Muscle of back (tissue), 11 donors: ENCODE measurements around the gene RTN4. TPM values are rescaled to one million over a fixed set of nuclear protein-coding genes. Genes with fewer than 3 reads are reported as not detected.

Source experiments
- DNase-seq, 3 donors: peaks; one replicate each; pipeline versions ENCODE4 v3.0.0 to v3.0.0-alpha.2; 2013
- polyA plus RNA-seq, 10 donors: library from polyadenylated mRNA; unstranded; fragments of 120-200 nt; gene quantifications; one replicate each; pipeline ENCODE4 v1.2.1, GENCODE V29; 2013; ENCODE audit not compliant: insufficient read length in 10 of 10

RTN4 gene
- polyA plus RNA-seq, 10 donors = 491 to 810 (median 653) TPM

- no peak for DNase-seq
Measured at GRCh38 chr2:54952425-54952824, 97.8 kb downstream of the RTN4 start.

- no peak for DNase-seq
Measured at GRCh38 chr2:54950811-54951210, 99.4 kb downstream of the RTN4 start.

- DNase-seq = no peak
Measured at GRCh38 chr2:54949431-54949830, 100.8 kb downstream of the RTN4 start.

- no peak for DNase-seq
Measured at GRCh38 chr2:54948120-54948519, 102.1 kb downstream of the RTN4 start.

GRCh38 chr2:54947646-54948045 is 102.6 kb downstream of the RTN4 start:
- no peak for DNase-seq

- DNase-seq = no peak
Measured at GRCh38 chr2:54947136-54947535, 103.1 kb downstream of the RTN4 start.

- no peak for DNase-seq
Measured at GRCh38 chr2:54946220-54946805, 103.9 kb downstream of the RTN4 start.

- peak in 2 of 3 donors; percentile 38 to 62 for DNase-seq
Measured at GRCh38 chr2:54945391-54946219, 104.6 kb downstream of the RTN4 start.

GRCh38 chr2:54944724-54945326 is 105.4 kb downstream of the RTN4 start:
- DNase-seq = no peak

GRCh38 chr2:54942373-54942772 is 107.9 kb downstream of the RTN4 start:
- no peak for DNase-seq

GRCh38 chr2:54941248-54941984 is 108.8 kb downstream of the RTN4 start:
- DNase-seq = no peak

GRCh38 chr2:54940723-54941122 is 109.5 kb downstream of the RTN4 start:
- DNase-seq = no peak

GRCh38 chr2:54939446-54940118 is 110.7 kb downstream of the RTN4 start:
- peak in 1 of 3 donors; percentile 28 for DNase-seq

- no peak for DNase-seq
Measured at GRCh38 chr2:54936766-54937165, 113.5 kb downstream of the RTN4 start.

- DNase-seq = no peak
Measured at GRCh38 chr2:54935389-54935788, 114.9 kb downstream of the RTN4 start.

GRCh38 chr2:54931473-54931872 is 118.8 kb downstream of the RTN4 start:
- DNase-seq = no peak

GRCh38 chr2:54928719-54929118 is 121.5 kb downstream of the RTN4 start:
- no peak for DNase-seq

GRCh38 chr2:54927751-54928615 is 122.3 kb downstream of the RTN4 start:
- no peak for DNase-seq

- peak in 2 of 3 donors; percentile 20 to 28 for DNase-seq
Measured at GRCh38 chr2:54927085-54927750, 123.0 kb downstream of the RTN4 start.

- DNase-seq = no peak
Measured at GRCh38 chr2:54925022-54925421, 125.2 kb downstream of the RTN4 start.
